Measurements from ENCODE around the gene GSG1L.
"Not testable (repeated sequence)": the region's sequence is repeated elsewhere in the genome, so short reads cannot be mapped to it uniquely, and the experiment has no call there.

Gene GSG1L

GRCh38 chr16:27959914-27960313 lies 103.6 kb downstream of the GSG1L start:
- no peak for DNase-seq (ENCODE audit: extremely low read depth in 1 of 2, low read depth in 1 of 2)

GRCh38 chr16:27954191-27954590 lies 109.3 kb downstream of the GSG1L start:
- no peak for DNase-seq (ENCODE audit: extremely low read depth in 1 of 2, low read depth in 1 of 2)

- DNase-seq (ENCODE audit: extremely low read depth in 1 of 2, low read depth in 1 of 2), result no peak
These were observed 110.7 kb downstream of the GSG1L start for GRCh38 chr16:27952811-27953210.

GRCh38 chr16:27951489-27952120 lies 111.9 kb downstream of the GSG1L start:
- no peak for DNase-seq (ENCODE audit: extremely low read depth in 1 of 2, low read depth in 1 of 2)

- DNase-seq (ENCODE audit: extremely low read depth in 1 of 2, low read depth in 1 of 2), result no peak
These were observed 113.2 kb downstream of the GSG1L start for GRCh38 chr16:27950206-27950887.

GRCh38 chr16:27947696-27948095 lies 115.8 kb downstream of the GSG1L start:
- DNase-seq (ENCODE audit: extremely low read depth in 1 of 2, low read depth in 1 of 2), result no peak

- no peak for DNase-seq (ENCODE audit: extremely low read depth in 1 of 2, low read depth in 1 of 2)
These were observed 118.1 kb downstream of the GSG1L start for GRCh38 chr16:27945233-27945973.

- DNase-seq (ENCODE audit: extremely low read depth in 1 of 2, low read depth in 1 of 2), result no peak
These were observed 119.7 kb downstream of the GSG1L start for GRCh38 chr16:27943766-27944165.

GRCh38 chr16:27942071-27942470 lies 121.4 kb downstream of the GSG1L start:
- not testable (repeated sequence) for DNase-seq (ENCODE audit: extremely low read depth in 1 of 2, low read depth in 1 of 2)

GRCh38 chr16:27935076-27935475 lies 128.4 kb downstream of the GSG1L start:
- DNase-seq (ENCODE audit: extremely low read depth in 1 of 2, low read depth in 1 of 2), result no peak

- DNase-seq (ENCODE audit: extremely low read depth in 1 of 2, low read depth in 1 of 2), result no peak
These were observed 130.9 kb downstream of the GSG1L start for GRCh38 chr16:27932542-27933135.

GRCh38 chr16:27929818-27930217 lies 133.7 kb downstream of the GSG1L start:
- DNase-seq (ENCODE audit: extremely low read depth in 1 of 2, low read depth in 1 of 2), result no peak

GRCh38 chr16:27928542-27928941 lies 135.0 kb downstream of the GSG1L start:
- DNase-seq (ENCODE audit: extremely low read depth in 1 of 2, low read depth in 1 of 2), result no peak

GRCh38 chr16:27927266-27927901 lies 136.1 kb downstream of the GSG1L start:
- no peak for DNase-seq (ENCODE audit: extremely low read depth in 1 of 2, low read depth in 1 of 2)

- DNase-seq (ENCODE audit: extremely low read depth in 1 of 2, low read depth in 1 of 2), result no peak
These were observed 137.9 kb downstream of the GSG1L start for GRCh38 chr16:27925612-27926011.

GRCh38 chr16:27924411-27925118 lies 138.9 kb downstream of the GSG1L start:
- DNase-seq (ENCODE audit: extremely low read depth in 1 of 2, low read depth in 1 of 2), result no peak

- DNase-seq (ENCODE audit: extremely low read depth in 1 of 2, low read depth in 1 of 2), result no peak
These were observed 139.8 kb downstream of the GSG1L start for GRCh38 chr16:27923751-27924150.

- DNase-seq (ENCODE audit: extremely low read depth in 1 of 2, low read depth in 1 of 2), result no peak
These were observed 141.1 kb downstream of the GSG1L start for GRCh38 chr16:27922433-27922832.

GRCh38 chr16:27921134-27921533 lies 142.4 kb downstream of the GSG1L start:
- DNase-seq (ENCODE audit: extremely low read depth in 1 of 2, low read depth in 1 of 2), result no peak

GRCh38 chr16:27920391-27920891 lies 143.1 kb downstream of the GSG1L start:
- DNase-seq (ENCODE audit: extremely low read depth in 1 of 2, low read depth in 1 of 2), result no peak
